ENCODE results near the gene RFLNA.

RFLNA gene

GRCh38 chr12:124338876-124339603 lies 44.1 kb downstream of the RFLNA start:
- no peak for DNase-seq

GRCh38 chr12:124340080-124340900 lies 45.4 kb downstream of the RFLNA start:
- DNase-seq = no peak

- no peak for DNase-seq
These were observed 46.8 kb downstream of the RFLNA start for GRCh38 chr12:124341645-124342069.

- no peak for DNase-seq
These were observed 49.1 kb downstream of the RFLNA start for GRCh38 chr12:124344022-124344421.

- DNase-seq = no peak
These were observed 49.6 kb downstream of the RFLNA start for GRCh38 chr12:124344526-124344925.

- DNase-seq = no peak
These were observed 50.9 kb downstream of the RFLNA start for GRCh38 chr12:124345795-124346194.

GRCh38 chr12:124346425-124347168 lies 51.7 kb downstream of the RFLNA start:
- DNase-seq = no peak

- no peak for DNase-seq
These were observed 52.4 kb downstream of the RFLNA start for GRCh38 chr12:124347335-124347734.

GRCh38 chr12:124347805-124348658 lies 53.1 kb downstream of the RFLNA start:
- no peak for DNase-seq

- no peak for DNase-seq
These were observed 53.9 kb downstream of the RFLNA start for GRCh38 chr12:124348659-124349380.

- no peak for DNase-seq
These were observed 55.6 kb downstream of the RFLNA start for GRCh38 chr12:124350491-124350890.

- DNase-seq = no peak
These were observed 56.5 kb downstream of the RFLNA start for GRCh38 chr12:124351422-124351821.

GRCh38 chr12:124352257-124352656 lies 57.4 kb downstream of the RFLNA start:
- DNase-seq = no peak

GRCh38 chr12:124352839-124353238 lies 57.9 kb downstream of the RFLNA start:
- DNase-seq = no peak

- DNase-seq = no peak
These were observed 59.5 kb downstream of the RFLNA start for GRCh38 chr12:124354400-124354799.

- DNase-seq = no peak
These were observed 61.3 kb downstream of the RFLNA start for GRCh38 chr12:124356221-124356620.

- no peak for DNase-seq
These were observed 62.7 kb downstream of the RFLNA start for GRCh38 chr12:124357616-124358015.

GRCh38 chr12:124358572-124358971 lies 63.7 kb downstream of the RFLNA start:
- no peak for DNase-seq

GRCh38 chr12:124359671-124360581 lies 65.0 kb downstream of the RFLNA start:
- peak in 1 of 2 experiments; percentile 11 for DNase-seq
